GM12878 (cell line): ENCODE results near the gene PRKCI. TPM values are rescaled to one million over a fixed set of nuclear protein-coding genes. Genes with fewer than 3 reads are reported as not detected.

Source experiments
- ATAC-seq: fragments of 200-7000 bp; cut with Tn5 transposase; 3 replicates; pipeline ENCODE4 v1.9.1; 2020; ENCODE audit warnings: mild to moderate bottlenecking, moderate library complexity
- BruUV-seq: library from RNA; stranded (reverse); fragments of 400-500 nt; replicated peaks from 2 replicates; lab custom pipeline; 2021; lab: Mats Ljungman, UMichigan
- CTCF ChIA-PET: fragments of 300-600 bp; sonication (Branson Sonifier 250); formaldehyde crosslinking; extraction: SDS; loops from one replicate; lab custom pipeline; 2021; ENCODE audit warnings: inconsistent platforms; lab: Yijun Ruan, JAX
- POLR2A ChIA-PET: fragments of 350-600 bp; formaldehyde crosslinking; extraction: SDS; loops from one replicate; lab custom pipeline; 2021; ENCODE audit warnings: inconsistent platforms; lab: Charles Lee
- RAD21 ChIA-PET: fragments of 300-600 bp; sonication (Branson Sonifier 250); formaldehyde crosslinking; loops from one replicate; lab custom pipeline; 2023; ENCODE audit warnings: antibody characterized with exemption; ENCODE audit not compliant: unreplicated experiment; lab: Charles Lee
- SMC1A ChIA-PET: fragments of 300-600 bp; sonication (Branson Sonifier 250); formaldehyde crosslinking; loops from one replicate; lab custom pipeline; 2023; ENCODE audit not compliant: unreplicated experiment, uncharacterized antibody; lab: Charles Lee
- DNase-seq: peaks from one replicate; pipeline ENCODE4 v3.0.0-alpha.2; 2011; ENCODE audit warnings: low read depth, low spot score
- FAIRE-seq: peaks from 3 replicates; lab custom pipeline; 2011; peaks lifted over from hg19 to GRCh38; lab: Jason Lieb, UNC
- H2AFZ ChIP-seq: 2 replicates; pipeline ENCODE4 v1.6.0; 2011; ENCODE audit warnings: low read depth, low read length, control low read depth; ENCODE audit not compliant: control insufficient read depth
- H3K27ac ChIP-seq: 2 replicates; pipeline ENCODE4 v1.5.1; 2011; ENCODE audit warnings: control low read depth; ENCODE audit not compliant: control insufficient read depth, insufficient read depth
- H3K27me3 ChIP-seq, 2 experiments: replicated peaks in 1 of 2; 2 replicates each; pipeline versions ENCODE4 v1.6.0 to v1.6.1; 2011; ENCODE audit warnings: low read length in 1 of 2; ENCODE audit not compliant: control insufficient read depth in 2 of 2, insufficient read depth in 2 of 2
- H3K36me3 ChIP-seq, 2 experiments: 2 replicates each; pipeline ENCODE4 v1.5.1; 2011; ENCODE audit warnings: low read length in 1 of 2; ENCODE audit not compliant: control insufficient read depth in 2 of 2, insufficient read depth in 2 of 2
- H3K4me1 ChIP-seq: 2 replicates; pipeline ENCODE4 v1.6.1; 2011; ENCODE audit warnings: mild to moderate bottlenecking, low read length, moderate library complexity, mixed read lengths; ENCODE audit not compliant: control insufficient read depth, insufficient read depth
- H3K4me2 ChIP-seq: 2 replicates; pipeline ENCODE4 v1.6.0; 2011; ENCODE audit warnings: control low read depth; ENCODE audit not compliant: control insufficient read depth, insufficient read depth
- H3K4me3 ChIP-seq: fragments of 200-600 bp; sonication (generic); 2 replicates; pipeline ENCODE4 v1.5.1; 2016
- H3K79me2 ChIP-seq: 2 replicates; pipeline ENCODE4 v1.6.0; 2011; ENCODE audit warnings: low read length; ENCODE audit not compliant: control insufficient read depth, insufficient read depth
- H3K9ac ChIP-seq: 2 replicates; pipeline ENCODE4 v1.8.0; 2011; ENCODE audit warnings: low read length, control low read depth, mixed read lengths; ENCODE audit not compliant: control insufficient read depth, insufficient read depth
- H3K9me3 ChIP-seq: replicated peaks from 3 replicates; pipeline ENCODE4 v1.5.1; 2011; ENCODE audit warnings: mild to moderate bottlenecking, low read length; ENCODE audit not compliant: control insufficient read depth, insufficient read depth
- H4K20me1 ChIP-seq: 2 replicates; pipeline ENCODE4 v1.6.0; 2011; ENCODE audit not compliant: control insufficient read depth, insufficient read depth
- JUND ChIP-seq: IDR thresholded peaks from 2 replicates; pipeline ENCODE4 v1.6.1; 2012; ENCODE audit warnings: low read depth, mild to moderate bottlenecking, low read length, improper control_type of control experiment, moderate library complexity
- MEF2A ChIP-seq: IDR thresholded peaks from 2 replicates; pipeline ENCODE4 v1.6.1; 2011; ENCODE audit warnings: low read depth, mild to moderate bottlenecking, low read length, moderate library complexity; ENCODE audit not compliant: insufficient read depth
- MEF2B ChIP-seq: fragments of 450-650 bp; IDR thresholded peaks from 2 replicates; pipeline ENCODE4 v1.6.1; 2018; ENCODE audit warnings: mild to moderate bottlenecking, moderate library complexity; ENCODE audit not compliant: partially characterized antibody, poor library complexity, severe bottlenecking
- NFIC ChIP-seq: IDR thresholded peaks from 2 replicates; pipeline ENCODE4 v1.6.1; 2012; ENCODE audit warnings: low read depth, mild to moderate bottlenecking, inconsistent platforms, low read length, moderate library complexity
- RUNX3 ChIP-seq: IDR thresholded peaks from 2 replicates; pipeline ENCODE4 v1.6.1; 2012; ENCODE audit warnings: low read length, inconsistent platforms
- SRF ChIP-seq, 2 experiments: IDR thresholded peaks; 2 replicates each; pipeline ENCODE4 v1.6.1; 2011; ENCODE audit warnings: low read depth in 2 of 2, low read length in 2 of 2, mild to moderate bottlenecking in 1 of 2, moderate library complexity in 1 of 2
- YBX1 ChIP-seq: fragments of 450-650 bp; IDR thresholded peaks from 2 replicates; pipeline ENCODE4 v1.6.1; 2016; ENCODE audit warnings: antibody characterized with exemption
- ZNF217 ChIP-seq: fragments of 450-650 bp; IDR thresholded peaks from 2 replicates; pipeline ENCODE4 v1.6.1; 2017; ENCODE audit warnings: antibody characterized with exemption, mild to moderate bottlenecking
- WGBS: methylation state at CpG from one replicate; pipeline ENCODE4 v1.1.6; 2016; ENCODE audit warnings: low lambda C conversion rate; ENCODE audit not compliant: insufficient replicate concordance, insufficient coverage; ENCODE audit errors: missing lambda C conversion rate; 5-methylcytosine and 5-hydroxymethylcytosine counted together
- in situ Hi-C: fragments of 300-500 bp; cut with MboI; formaldehyde crosslinking; loops from 9 replicates; pipeline ENCODE4 v1.14.3; 2018; ENCODE audit warnings: mixed read lengths
- intact Hi-C: fragments of 100-400 bp; cut with micrococcal nuclease; formaldehyde crosslinking; loops from one replicate; pipeline ENCODE4 v1.14.2; 2022; ENCODE audit not compliant: unreplicated experiment
- polyA plus RNA-seq, 11 experiments: library from polyadenylated mRNA; depleted of rRNA in 4 of 11; unstranded in 6 of 11; stranded (reverse) in 5 of 11; fragments of >200 nt; fragmentation: Nextera tagmentation in 4 of 11; fragmentation: Illumina TruSeq in 1 of 11; extraction: Ambion mirVana in 4 of 11; extraction: Trizol in 1 of 11; gene quantifications; 1 replicate in 1 of 11; 2 replicates in 10 of 11; pipeline versions ENCODE4 v1.2.1 to v1.2.3, GENCODE V29; 2011 to 2016; ENCODE audit warnings: inconsistent platforms in 2 of 11, missing spikeins in 2 of 11, low read depth in 1 of 11
- total RNA-seq, 4 experiments: library from RNA; depleted of rRNA in 3 of 4; stranded (reverse); fragments of >200 nt in 3 of 4; fragmentation: Illumina TruSeq in 1 of 4; extraction: Trizol in 1 of 4; gene quantifications; 2 replicates each; pipeline versions ENCODE4 v1.2.1 to v1.2.3, GENCODE V29; 2013 to 2021
- TF ChIP-seq, protein P1 (sequence below): IDR thresholded peaks from 2 replicates; pipeline ENCODE4 v1.6.1; 2011; ENCODE audit warnings: borderline replicate concordance, low read depth, mild to moderate bottlenecking, moderate library complexity, low read length; ENCODE audit not compliant: insufficient read depth, poor library complexity, severe bottlenecking
- TF ChIP-seq, protein P2 (sequence below): IDR thresholded peaks from 2 replicates; pipeline ENCODE4 v1.6.1; 2011; ENCODE audit warnings: mild to moderate bottlenecking, low read depth, low read length, moderate library complexity; ENCODE audit not compliant: insufficient replicate concordance

The PRKCI gene
- total and polyA plus RNA-seq, 10 of the 15 experiments (the other 5 are each of a cell fraction or from before 2014, with no cell fraction given), result 3.5 to 15.4 (median 11.8) TPM

DNA sequence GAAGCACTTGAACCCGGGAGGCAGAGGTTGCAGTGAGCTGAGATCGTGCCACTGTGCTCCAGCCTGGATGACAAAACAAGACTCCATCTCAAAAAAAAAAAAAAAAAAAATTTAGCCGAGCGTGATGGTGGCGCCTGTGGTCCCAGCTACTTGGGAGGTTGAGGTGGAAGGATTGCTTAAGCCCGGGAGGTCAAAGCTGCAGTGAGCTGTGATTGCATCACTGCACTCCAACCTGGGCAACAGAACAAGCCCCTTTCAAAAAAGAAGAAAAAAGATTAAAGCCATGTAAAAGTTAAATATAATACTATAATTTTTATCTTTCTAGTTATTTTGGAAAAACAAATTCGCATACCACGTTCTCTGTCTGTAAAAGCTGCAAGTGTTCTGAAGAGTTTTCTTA is 73.4 kb downstream of the PRKCI start:
- H3K27me3 ChIP-seq, result no peaks in the 10 kb centered on the region
- H3K9ac ChIP-seq, result no peak overlapping the region
- FAIRE-seq (no peak), ATAC-seq (no peak), DNase-seq (no peak)
- intact Hi-C loops, result no loop called here
- POLR2A ChIA-PET, result interaction anchor here (0.6 to 0.7 kb wide), 2 partner anchors 19 to 33 kb away, joined by 5 to 7 read pairs; no protein-coding TSS in a partner anchor
- no peaks in the 10 kb centered on the region for H4K20me1 ChIP-seq
- RAD21 ChIA-PET, result interaction anchor here (0.6 to 0.7 kb wide), 2 partner anchors 19 to 450 kb away, joined by 3 to 4 read pairs; no protein-coding TSS in a partner anchor
- over 99% methylated on average over 7 of the region's 8 CpGs for WGBS
- H3K9me3 ChIP-seq, result no peaks in the 10 kb centered on the region
- in situ Hi-C loops, result no loop called here
- no peak overlapping the region for H3K4me3 ChIP-seq
- H3K4me2 ChIP-seq, result no peak overlapping the region
- TF ChIP-seq, protein P1, sequence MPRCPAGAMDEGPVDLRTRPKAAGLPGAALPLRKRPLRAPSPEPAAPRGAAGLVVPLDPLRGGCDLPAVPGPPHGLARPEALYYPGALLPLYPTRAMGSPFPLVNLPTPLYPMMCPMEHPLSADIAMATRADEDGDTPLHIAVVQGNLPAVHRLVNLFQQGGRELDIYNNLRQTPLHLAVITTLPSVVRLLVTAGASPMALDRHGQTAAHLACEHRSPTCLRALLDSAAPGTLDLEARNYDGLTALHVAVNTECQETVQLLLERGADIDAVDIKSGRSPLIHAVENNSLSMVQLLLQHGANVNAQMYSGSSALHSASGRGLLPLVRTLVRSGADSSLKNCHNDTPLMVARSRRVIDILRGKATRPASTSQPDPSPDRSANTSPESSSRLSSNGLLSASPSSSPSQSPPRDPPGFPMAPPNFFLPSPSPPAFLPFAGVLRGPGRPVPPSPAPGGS, result no peak
- no peak overlapping the region for H2AFZ ChIP-seq
- H3K4me1 ChIP-seq, result no peaks in the 10 kb centered on the region
- SMC1A ChIA-PET, result interaction anchor here (0.7 kb wide), 1 partner anchor 119 kb away, joined by 4 read pairs; no protein-coding TSS in a partner anchor
- no peak overlapping the region for H3K27ac ChIP-seq
- CTCF ChIA-PET, result interaction anchor here (0.7 to 1.5 kb wide), 3 partner anchors 11 to 82 kb away, joined by 3 to 5 read pairs (median 4); no protein-coding TSS in a partner anchor
- no peaks in the 10 kb centered on the region for H3K79me2 ChIP-seq
- 0 out of 4 replicates have a peak, but pooled peaks cover 0 to 4% of the 10 kb centered on the region in 2 experiments for H3K36me3 ChIP-seq
- BruUV-seq, result no TSS peak

DNA sequence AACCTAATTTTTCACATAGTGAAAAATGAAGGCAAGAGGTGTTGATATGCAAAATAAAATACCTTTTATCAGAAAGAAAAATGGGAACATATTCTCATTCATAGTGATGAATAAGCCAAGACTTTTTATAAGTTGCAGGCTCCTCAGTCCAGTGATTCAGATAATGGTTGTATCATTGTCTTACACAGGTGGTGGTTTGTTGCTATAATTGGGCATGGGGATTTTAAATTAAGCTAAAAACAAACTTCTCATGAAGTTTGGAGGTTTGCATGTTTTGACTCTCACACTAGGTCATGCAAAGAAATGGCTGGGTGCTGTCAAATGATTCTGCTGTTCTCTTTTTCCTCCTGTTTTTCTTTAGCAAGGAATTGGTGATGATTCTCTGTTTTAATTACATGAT is 74.5 kb downstream of the PRKCI start:
- Histone ChIP-seq H3K27me3 (no peaks in the 10 kb centered on the region), H3K27ac (no peak overlapping the region), H2AFZ (no peak overlapping the region; the same call in 1 of the 2 replicates), H3K9me3 (no peaks in the 10 kb centered on the region), H3K79me2 (no peaks in the 10 kb centered on the region), H3K9ac (no peak overlapping the region), H3K4me2 (no peak overlapping the region), H3K4me3 (no peak overlapping the region), H3K4me1 (no peaks in the 10 kb centered on the region), H4K20me1 (no peaks in the 10 kb centered on the region), H3K36me3 (0 out of 4 replicates have a peak, but pooled peaks cover 0 to 4% of the 10 kb centered on the region in 2 experiments)
- SMC1A ChIA-PET, result no interaction called here
- DNase-seq, result no peak
- BruUV-seq, result no TSS peak
- RAD21 ChIA-PET, result interaction anchor here (1.4 kb wide), 1 partner anchor 114 kb away, joined by 6 read pairs; no protein-coding TSS in a partner anchor
- POLR2A ChIA-PET, result no interaction called here
- FAIRE-seq, result no peak
- intact Hi-C loops, result no loop called here
- CTCF ChIA-PET, result interaction anchor here (1.0 to 1.5 kb wide), 2 partner anchors 12 to 20 kb away, joined by 3 to 5 read pairs; no protein-coding TSS in a partner anchor
- TF ChIP-seq NFIC (0 out of 2 replicates have a peak, but pooled peaks have one; percentile 36), MEF2B (peak; percentile 33), RUNX3 (peak; percentile 45; the same call in 1 of the 2 replicates), ZNF217 (no peak), MEF2A (peak; percentile 45; the same call in 1 of the 2 replicates), YBX1 (no peak), JUND (no peak), SRF (IDR thresholded peaks at IDR 0.05; ENCODE audit: low read depth in 2 of 2, low read length in 2 of 2) (peak in 1 of 2 experiments; percentile 51; a peak in 1 of 4 replicates)
- TF ChIP-seq, protein P2, sequence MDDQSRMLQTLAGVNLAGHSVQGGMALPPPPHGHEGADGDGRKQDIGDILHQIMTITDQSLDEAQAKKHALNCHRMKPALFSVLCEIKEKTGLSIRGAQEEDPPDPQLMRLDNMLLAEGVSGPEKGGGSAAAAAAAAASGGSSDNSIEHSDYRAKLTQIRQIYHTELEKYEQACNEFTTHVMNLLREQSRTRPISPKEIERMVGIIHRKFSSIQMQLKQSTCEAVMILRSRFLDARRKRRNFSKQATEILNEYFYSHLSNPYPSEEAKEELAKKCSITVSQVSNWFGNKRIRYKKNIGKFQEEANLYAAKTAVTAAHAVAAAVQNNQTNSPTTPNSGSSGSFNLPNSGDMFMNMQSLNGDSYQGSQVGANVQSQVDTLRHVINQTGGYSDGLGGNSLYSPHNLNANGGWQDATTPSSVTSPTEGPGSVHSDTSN, result no peak
- no peak for ATAC-seq
- in situ Hi-C loops, result no loop called here
